ENCODE results near the gene CHML. TPM values are rescaled to one million over a fixed set of nuclear protein-coding genes. Genes with fewer than 3 reads are reported as not detected.

The CHML gene
- total RNA-seq, 1 donor from 2014 or later, result 8.2 TPM

DNA sequence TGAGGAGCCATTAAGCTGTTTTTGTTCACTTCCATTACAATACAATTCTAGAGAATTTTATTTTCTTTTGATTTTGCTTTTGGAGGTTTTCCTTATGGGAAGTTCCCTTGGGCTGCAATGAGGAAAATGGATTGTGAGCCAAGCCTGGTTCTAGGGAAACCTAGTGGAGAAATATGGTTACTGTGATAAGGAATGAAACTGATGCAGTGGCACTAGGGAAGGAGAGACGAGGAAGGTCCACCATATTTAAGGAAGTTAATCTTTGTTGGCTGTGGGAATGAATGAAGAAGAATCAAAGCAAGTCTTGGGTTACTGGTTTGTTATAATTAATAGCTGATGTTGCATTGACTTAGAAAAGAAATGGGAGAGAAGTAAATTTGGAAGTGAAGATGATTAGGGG, 28.4 kb downstream of the CHML start:
- H3K4me3 ChIP-seq, result no peak overlapping the region
- no peak overlapping the region for H3K27ac ChIP-seq (replicated peaks)
- no peak for DNase-seq
- no peaks in the 10 kb centered on the region for H3K27me3 ChIP-seq (ENCODE audit: low read depth)
- no peak for TF ChIP-seq CTCF (IDR thresholded peaks at IDR 0.05; ENCODE audit: borderline replicate concordance)
- peaks cover 4% of the 10 kb centered on the region for H3K4me1 ChIP-seq
- intact Hi-C loops (cut with micrococcal nuclease), result no loop called here
- H3K36me3 ChIP-seq, result no peaks in the 10 kb centered on the region
- no peaks in the 10 kb centered on the region for H3K9me3 ChIP-seq (replicated peaks)

DNA sequence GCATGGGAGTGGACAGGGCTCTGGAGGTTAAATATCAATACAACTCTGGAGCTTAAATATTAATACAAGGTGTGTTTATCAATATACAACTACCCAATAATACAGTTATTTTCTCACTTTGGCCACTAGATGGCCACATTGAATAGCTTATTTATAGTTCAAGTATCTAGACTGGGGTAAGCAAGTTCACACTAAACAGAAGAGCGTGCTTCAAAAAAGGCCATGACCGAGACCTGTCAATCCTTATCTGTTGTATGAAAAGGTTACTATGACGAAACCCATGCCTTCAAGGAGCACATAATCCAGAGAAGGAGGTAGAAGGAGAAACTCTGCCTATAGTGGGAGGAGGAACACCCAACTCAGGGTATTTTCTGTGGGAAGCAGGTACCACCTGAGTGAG, 29.1 kb downstream of the CHML start:
- Histone ChIP-seq H3K4me3 (no peak overlapping the region), H3K4me1 (peaks cover 4% of the 10 kb centered on the region), H3K9me3 (replicated peaks) (no peaks in the 10 kb centered on the region), H3K36me3 (no peaks in the 10 kb centered on the region), H3K27ac (replicated peaks) (no peak overlapping the region), H3K27me3 (ENCODE audit: low read depth) (no peaks in the 10 kb centered on the region)
- DNase-seq, result no peak
- intact Hi-C loops (cut with micrococcal nuclease), result no loop called here
- TF ChIP-seq CTCF (IDR thresholded peaks at IDR 0.05; ENCODE audit: borderline replicate concordance), result peak; percentile 75

- Histone ChIP-seq H3K36me3 (no peaks in the 10 kb centered on the region), H3K4me1 (peaks cover 4% of the 10 kb centered on the region), H3K9me3 (replicated peaks) (no peaks in the 10 kb centered on the region), H3K27ac (replicated peaks) (no peak overlapping the region), H3K4me3 (no peak overlapping the region), H3K27me3 (ENCODE audit: low read depth) (no peaks in the 10 kb centered on the region)
- no peak for DNase-seq
- intact Hi-C loops (cut with micrococcal nuclease), result no loop called here
- no peak for TF ChIP-seq CTCF (IDR thresholded peaks at IDR 0.05; ENCODE audit: borderline replicate concordance)
Observed at GRCh38 chr1:241610056-241610815, 29.9 kb downstream of the CHML start.

DNA sequence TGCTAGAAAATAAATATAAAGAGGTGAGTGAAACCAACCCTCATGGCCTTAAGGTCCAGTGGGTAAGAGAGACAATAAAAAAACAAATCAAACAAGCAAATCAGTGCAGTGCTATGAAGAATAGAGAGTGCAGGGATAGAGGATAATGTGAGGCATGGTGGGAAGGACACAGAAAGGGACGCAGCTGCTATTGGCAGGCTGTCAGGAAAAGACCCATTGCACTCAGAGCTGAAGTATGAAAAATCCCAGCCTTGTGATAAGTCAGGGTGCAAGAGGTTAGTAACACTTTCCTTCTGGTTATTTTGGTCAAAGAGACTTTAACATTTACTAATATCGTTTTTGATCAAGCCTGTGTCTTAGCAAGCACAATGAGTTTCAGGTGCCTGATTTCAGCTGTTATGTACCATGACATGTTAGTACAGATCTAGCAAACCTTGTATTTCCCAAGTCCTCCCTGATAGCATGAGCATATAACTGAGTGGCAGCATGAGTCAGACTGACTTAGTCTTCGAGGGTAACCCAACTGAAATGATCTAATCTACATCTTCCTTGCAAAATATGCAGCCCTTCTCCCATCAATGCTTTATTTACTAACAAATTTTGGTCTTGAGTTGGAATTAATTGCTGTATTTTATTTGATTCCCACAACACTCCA, 31.7 kb downstream of the CHML start:
- H3K27ac ChIP-seq (replicated peaks), result no peak overlapping the region
- intact Hi-C loops (cut with micrococcal nuclease), result loop anchor here (10.0 kb wide), 1 partner anchor 206 kb away; no protein-coding TSS in a partner anchor
- TF ChIP-seq CTCF (IDR thresholded peaks at IDR 0.05; ENCODE audit: borderline replicate concordance), result no peak
- H3K4me3 ChIP-seq, result no peak overlapping the region
- no peaks in the 10 kb centered on the region for H3K36me3 ChIP-seq
- DNase-seq, result no peak
- peaks cover 4% of the 10 kb centered on the region for H3K4me1 ChIP-seq
- H3K9me3 ChIP-seq (replicated peaks), result no peaks in the 10 kb centered on the region
- no peaks in the 10 kb centered on the region for H3K27me3 ChIP-seq (ENCODE audit: low read depth)

GRCh38 chr1:241607497-241607896, 32.7 kb downstream of the CHML start:
- H3K27me3 ChIP-seq (ENCODE audit: low read depth), result no peaks in the 10 kb centered on the region
- no peak for DNase-seq
- H3K27ac ChIP-seq (replicated peaks), result no peak overlapping the region
- peaks cover 4% of the 10 kb centered on the region for H3K4me1 ChIP-seq
- no peak for TF ChIP-seq CTCF (IDR thresholded peaks at IDR 0.05; ENCODE audit: borderline replicate concordance)
- H3K36me3 ChIP-seq, result no peaks in the 10 kb centered on the region
- intact Hi-C loops (cut with micrococcal nuclease), result loop anchor here (10.0 kb wide), 1 partner anchor 207 kb away; no protein-coding TSS in a partner anchor
- H3K4me3 ChIP-seq, result no peak overlapping the region
- H3K9me3 ChIP-seq (replicated peaks), result no peaks in the 10 kb centered on the region

All from left ventricle myocardium inferior (tissue), 1 donor.